PC-3 (cell line): Measurements from ENCODE around the gene RAD21L1. TPM values are rescaled to one million over a fixed set of nuclear protein-coding genes. Genes with fewer than 3 reads are reported as not detected.

Experiments
- ATAC-seq: fragments of 200-7000 bp; cut with Tn5 transposase; 2 replicates; pipeline ENCODE4 v1.9.1; 2020; ENCODE audit warnings: mild to moderate bottlenecking, moderate library complexity
- BruUV-seq: library from RNA; stranded (reverse); fragments of 400-500 nt; replicated peaks from 2 replicates; lab custom pipeline; 2021; lab: Mats Ljungman, UMichigan
- CTCF ChIA-PET: fragments of 300-600 bp; sonication (Branson Sonifier 250); formaldehyde crosslinking; loops from one replicate; lab custom pipeline; 2022; ENCODE audit warnings: antibody characterized with exemption; lab: Charles Lee
- POLR2A ChIA-PET: fragments of 300-600 bp; sonication (Branson Sonifier 250); formaldehyde crosslinking; loops from one replicate; lab custom pipeline; 2022; ENCODE audit warnings: antibody characterized with exemption; ENCODE audit not compliant: unreplicated experiment; lab: Charles Lee
- DNase-seq: peaks from one replicate; pipeline ENCODE4 v3.0.0-alpha.2; 2015
- H2AFZ ChIP-seq: fragments of 300-600 bp; sonication (generic); 2 replicates; pipeline ENCODE4 v1.6.0; 2016; ENCODE audit warnings: antibody characterized with exemption, low read length
- H3F3A ChIP-seq: fragments of 300-600 bp; sonication (generic); one replicate; pipeline ENCODE4 v1.6.0; 2017; ENCODE audit warnings: antibody characterized with exemption, low read length, control low read depth, mild to moderate bottlenecking; ENCODE audit not compliant: unreplicated experiment
- H3K27ac ChIP-seq: fragments of 300-600 bp; sonication (generic); 2 replicates; pipeline ENCODE4 v1.5.1; 2016; ENCODE audit warnings: mild to moderate bottlenecking, low read length
- H3K27me3 ChIP-seq: fragments of 300-600 bp; sonication (generic); 2 replicates; pipeline ENCODE4 v1.6.1; 2016; ENCODE audit warnings: low read length, mixed read lengths
- H3K36me3 ChIP-seq: fragments of 300-600 bp; sonication (generic); 2 replicates; pipeline ENCODE4 v1.6.1; 2016; ENCODE audit warnings: low read depth, mixed run types, low read length, mixed read lengths
- H3K4me1 ChIP-seq: fragments of 300-600 bp; sonication (generic); 2 replicates; pipeline ENCODE4 v1.5.1; 2016; ENCODE audit warnings: low read length; ENCODE audit not compliant: insufficient read depth
- H3K4me2 ChIP-seq: fragments of 300-600 bp; sonication (generic); 2 replicates; pipeline ENCODE4 v1.6.0; 2016; ENCODE audit warnings: low read length
- H3K4me3 ChIP-seq: fragments of 300-600 bp; sonication (generic); 2 replicates; pipeline ENCODE4 v1.5.1; 2016; ENCODE audit warnings: mild to moderate bottlenecking, low read length, mixed read lengths
- H3K79me2 ChIP-seq: fragments of 300-600 bp; sonication (generic); 2 replicates; pipeline ENCODE4 v1.6.1; 2017; ENCODE audit warnings: low read length, mixed read lengths
- H3K9ac ChIP-seq: fragments of 300-600 bp; sonication (generic); 2 replicates; pipeline ENCODE4 v1.6.0; 2016; ENCODE audit warnings: mild to moderate bottlenecking, low read length
- H3K9me2 ChIP-seq: fragments of 300-600 bp; sonication (generic); replicated peaks from 2 replicates; pipeline ENCODE4 v1.6.1; 2016; ENCODE audit warnings: mixed run types, low read length, mixed read lengths
- H3K9me3 ChIP-seq: fragments of 300-600 bp; sonication (generic); 2 replicates; pipeline ENCODE4 v1.6.1; 2016; ENCODE audit warnings: low read length, mixed read lengths
- H4K20me1 ChIP-seq: fragments of 300-600 bp; sonication (generic); 2 replicates; pipeline ENCODE4 v1.6.1; 2016; ENCODE audit warnings: low read length, mixed read lengths
- EZH2 ChIP-seq: fragments of 300-600 bp; sonication (generic); IDR thresholded peaks from one replicate; pipeline ENCODE4 v1.6.1; 2017; ENCODE audit warnings: antibody characterized with exemption, mild to moderate bottlenecking, low read length; ENCODE audit not compliant: unreplicated experiment
- EZH2phosphoT487 ChIP-seq: fragments of 300-600 bp; sonication (generic); IDR thresholded peaks from 2 replicates; pipeline ENCODE4 v1.6.1; 2018; ENCODE audit warnings: mild to moderate bottlenecking, antibody characterized with exemption, low read length, borderline replicate concordance
- intact Hi-C: fragments of 100-400 bp; cut with micrococcal nuclease; formaldehyde crosslinking; loops from 2 replicates; pipeline ENCODE4 v1.9.0; 2023
- total RNA-seq: library from RNA; depleted of rRNA; stranded (reverse); fragments of >200 nt; gene quantifications from 2 replicates; pipeline ENCODE4 v1.2.3, GENCODE V29; 2014
- TF ChIP-seq, protein P1 (sequence below): fragments of 300-600 bp; sonication (generic); conservative IDR thresholded peaks from 2 replicates; pipeline ENCODE4 v1.5.1; 2017; ENCODE audit warnings: antibody characterized with exemption, low read depth, mild to moderate bottlenecking, low read length

Gene RAD21L1
- total RNA-seq, 1 experiment from 2014 or later: 0.11 TPM

- Histone ChIP-seq H3K4me3 (no peak overlapping the region), H3K9ac (no peak overlapping the region), H2AFZ (no peak overlapping the region), H4K20me1 (no peaks in the 10 kb centered on the region), H3K4me1 (peaks cover 4% of the 10 kb centered on the region; the same call in 1 of the 2 replicates), H3K27ac (no peak overlapping the region), H3K79me2 (no peaks in the 10 kb centered on the region), H3F3A (no peaks in the 10 kb centered on the region), H3K9me2 (no peaks in the 10 kb centered on the region), H3K36me3 (no peaks in the 10 kb centered on the region), H3K4me2 (no peak overlapping the region), H3K9me3 (no peaks in the 10 kb centered on the region), H3K27me3 (peaks cover 35% of the 10 kb centered on the region)
- BruUV-seq: no TSS peak
- no peak for DNase-seq
- POLR2A ChIA-PET: no interaction called here
- CTCF ChIA-PET: no interaction called here
- ATAC-seq: no peak
- intact Hi-C loops: loop anchor here (10.0 kb wide), 2 partner anchors 234 to 374 kb away; no protein-coding TSS in a partner anchor
- TF ChIP-seq, protein P1, sequence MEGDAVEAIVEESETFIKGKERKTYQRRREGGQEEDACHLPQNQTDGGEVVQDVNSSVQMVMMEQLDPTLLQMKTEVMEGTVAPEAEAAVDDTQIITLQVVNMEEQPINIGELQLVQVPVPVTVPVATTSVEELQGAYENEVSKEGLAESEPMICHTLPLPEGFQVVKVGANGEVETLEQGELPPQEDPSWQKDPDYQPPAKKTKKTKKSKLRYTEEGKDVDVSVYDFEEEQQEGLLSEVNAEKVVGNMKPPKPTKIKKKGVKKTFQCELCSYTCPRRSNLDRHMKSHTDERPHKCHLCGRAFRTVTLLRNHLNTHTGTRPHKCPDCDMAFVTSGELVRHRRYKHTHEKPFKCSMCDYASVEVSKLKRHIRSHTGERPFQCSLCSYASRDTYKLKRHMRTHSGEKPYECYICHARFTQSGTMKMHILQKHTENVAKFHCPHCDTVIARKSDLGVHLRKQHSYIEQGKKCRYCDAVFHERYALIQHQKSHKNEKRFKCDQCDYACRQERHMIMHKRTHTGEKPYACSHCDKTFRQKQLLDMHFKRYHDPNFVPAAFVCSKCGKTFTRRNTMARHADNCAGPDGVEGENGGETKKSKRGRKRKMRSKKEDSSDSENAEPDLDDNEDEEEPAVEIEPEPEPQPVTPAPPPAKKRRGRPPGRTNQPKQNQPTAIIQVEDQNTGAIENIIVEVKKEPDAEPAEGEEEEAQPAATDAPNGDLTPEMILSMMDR: no peak
- TF ChIP-seq EZH2phosphoT487 (no peak), EZH2 (no peak)
These were observed 37.5 kb upstream of the RAD21L1 start for GRCh38 chr20:1188347-1188746.

DNA sequence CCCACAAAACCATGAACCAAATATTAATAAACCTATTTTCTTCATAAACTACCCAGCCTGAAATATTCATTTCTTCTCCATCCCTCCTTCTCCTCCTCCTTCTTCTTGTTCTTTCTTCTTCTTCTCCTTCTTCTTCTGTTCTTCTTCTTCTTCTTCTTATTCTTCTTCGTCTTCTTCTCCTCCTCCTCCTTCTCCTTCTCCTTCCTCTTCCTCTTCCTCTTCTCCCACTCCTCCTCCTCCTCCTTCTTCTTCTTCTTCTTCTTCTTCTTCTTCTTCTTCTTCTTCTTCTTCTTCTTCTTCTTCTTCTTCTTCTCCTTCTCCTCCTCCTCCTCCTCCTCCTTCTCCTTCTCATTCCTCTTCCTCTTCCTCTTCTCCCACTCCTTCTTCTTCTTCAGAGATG, 36.0 kb upstream of the RAD21L1 start:
- ATAC-seq: no peak
- TF ChIP-seq, protein P1: no peak
- no peak for TF ChIP-seq EZH2
- TF ChIP-seq EZH2phosphoT487: no peak
- POLR2A ChIA-PET: no interaction called here
- H3K4me2 ChIP-seq: no peak overlapping the region
- no peak for DNase-seq
- H3K9me3 ChIP-seq: no peaks in the 10 kb centered on the region
- H3K9ac ChIP-seq: no peak overlapping the region
- H3F3A ChIP-seq: no peaks in the 10 kb centered on the region
- H3K4me3 ChIP-seq: no peak overlapping the region
- H3K27me3 ChIP-seq: peaks cover 28% of the 10 kb centered on the region
- no peaks in the 10 kb centered on the region for H3K79me2 ChIP-seq
- BruUV-seq: no TSS peak
- intact Hi-C loops: loop anchor here (10.0 kb wide), 2 partner anchors 235 to 375 kb away; no protein-coding TSS in a partner anchor
- H3K4me1 ChIP-seq: 0 out of 2 replicates have a peak, but pooled peaks cover 4% of the 10 kb centered on the region
- H3K27ac ChIP-seq: no peak overlapping the region
- no peaks in the 10 kb centered on the region for H3K36me3 ChIP-seq
- no peaks in the 10 kb centered on the region for H3K9me2 ChIP-seq
- H4K20me1 ChIP-seq: no peaks in the 10 kb centered on the region
- CTCF ChIA-PET: no interaction called here
- H2AFZ ChIP-seq: no peak overlapping the region

- intact Hi-C loops: no loop called here
- Histone ChIP-seq H3K9me2 (no peaks in the 10 kb centered on the region), H3K27me3 (peaks cover 31% of the 10 kb centered on the region), H2AFZ (no peak overlapping the region), H3K79me2 (no peaks in the 10 kb centered on the region), H4K20me1 (no peaks in the 10 kb centered on the region), H3K4me2 (no peak overlapping the region), H3F3A (no peaks in the 10 kb centered on the region), H3K4me3 (no peak overlapping the region), H3K27ac (no peak overlapping the region), H3K36me3 (no peaks in the 10 kb centered on the region), H3K9ac (no peak overlapping the region), H3K9me3 (no peaks in the 10 kb centered on the region), H3K4me1 (0 out of 2 replicates have a peak, but pooled peaks cover 3% of the 10 kb centered on the region)
- CTCF ChIA-PET: no interaction called here
- DNase-seq: no peak
- ATAC-seq: no peak
- POLR2A ChIA-PET: no interaction called here
- BruUV-seq: no TSS peak
- TF ChIP-seq EZH2phosphoT487 (no peak), EZH2 (no peak)
- TF ChIP-seq, protein P1: no peak
These were observed 35.0 kb upstream of the RAD21L1 start for GRCh38 chr20:1190847-1191246.
